HG03571 (cell line): ENCODE results near the gene CLMN.
"Not testable (repeated sequence)": the region's sequence is repeated elsewhere in the genome, so short reads cannot be mapped to it uniquely, and the experiment has no call there.

Experiments
- ATAC-seq: cut with Tn5 transposase; IDR thresholded peaks from one replicate; pipeline ENCODE4 v1.9.1; 2021; ENCODE audit not compliant: unreplicated experiment

Gene CLMN

GRCh38 chr14:95289323-95290010, 30.2 kb downstream of the CLMN start:
- no peak for ATAC-seq

- no peak for ATAC-seq
These were observed 30.9 kb downstream of the CLMN start for GRCh38 chr14:95288672-95289322.

DNA sequence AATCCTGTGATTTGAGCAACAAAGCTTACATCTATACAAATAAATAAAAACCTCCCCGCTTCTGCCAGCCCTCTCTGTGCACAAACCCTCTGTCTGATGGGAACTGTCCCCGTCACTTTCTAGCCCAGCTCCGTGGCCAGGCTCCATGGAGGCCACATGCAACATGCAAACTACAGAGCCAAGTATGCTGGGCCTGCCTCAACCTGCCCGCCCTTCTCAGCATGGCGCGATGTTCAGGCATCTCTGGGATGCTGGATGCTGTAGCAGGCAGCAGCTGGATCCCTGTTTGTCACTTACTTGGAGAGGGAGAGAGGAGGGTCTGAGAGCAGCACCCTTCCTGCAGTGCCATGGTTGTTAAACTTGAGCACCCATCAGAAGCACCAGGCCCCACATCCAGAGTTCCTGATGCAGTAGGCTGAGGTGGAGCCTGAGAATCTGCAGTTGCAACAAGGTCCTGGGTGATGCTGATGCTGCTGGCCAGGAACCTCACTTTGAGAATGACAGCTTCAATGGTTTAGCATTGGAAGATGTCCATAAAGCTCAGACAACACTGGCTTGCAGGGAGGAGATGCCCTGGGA, 32.4 kb downstream of the CLMN start:
- no peak for ATAC-seq

DNA sequence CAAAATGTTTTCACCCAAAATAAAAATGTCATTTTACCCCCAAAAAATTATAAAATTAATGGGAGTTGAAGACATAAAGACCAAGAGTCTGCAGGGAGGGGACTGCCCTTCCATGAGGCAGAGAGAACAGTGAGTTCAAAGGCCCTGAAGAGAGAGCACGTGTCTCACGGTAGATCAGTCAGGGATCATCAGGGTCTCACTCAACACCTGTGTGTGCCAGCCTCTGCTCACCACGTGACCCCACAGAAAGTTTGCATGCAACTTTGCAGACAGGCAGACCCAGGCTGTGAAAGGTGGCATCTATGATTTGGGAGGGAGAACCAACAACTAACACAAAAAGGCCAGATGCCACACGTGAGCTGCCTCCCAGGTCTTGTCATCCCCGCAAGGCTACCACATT, 33.1 kb downstream of the CLMN start:
- no peak for ATAC-seq

- ATAC-seq, result no peak
These were observed 34.1 kb downstream of the CLMN start for GRCh38 chr14:95285566-95285965.

DNA sequence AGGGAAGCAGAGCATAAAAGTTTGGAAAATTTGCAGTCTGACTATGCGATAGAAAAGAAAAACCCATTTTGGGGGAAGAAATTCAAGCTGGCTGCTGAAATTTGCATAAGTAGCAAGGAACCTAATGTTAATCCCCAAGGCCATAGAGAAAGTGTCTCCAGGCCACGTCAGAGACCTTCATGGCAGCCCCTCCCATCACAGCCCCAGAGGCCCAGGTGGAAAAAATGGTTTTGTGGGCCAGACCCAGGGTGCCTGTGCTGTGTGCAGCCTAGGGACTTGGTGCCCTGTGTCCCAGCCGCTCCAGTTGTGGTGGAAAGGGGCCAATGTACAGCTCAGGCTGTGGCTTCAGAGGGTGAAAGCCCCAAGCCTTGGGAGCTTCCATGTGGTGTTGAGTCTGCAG, 35.9 kb downstream of the CLMN start:
- not testable (repeated sequence) for ATAC-seq

GRCh38 chr14:95282986-95283380, 36.7 kb downstream of the CLMN start:
- not testable (repeated sequence) for ATAC-seq

GRCh38 chr14:95282354-95282985, 37.2 kb downstream of the CLMN start:
- no peak for ATAC-seq

DNA sequence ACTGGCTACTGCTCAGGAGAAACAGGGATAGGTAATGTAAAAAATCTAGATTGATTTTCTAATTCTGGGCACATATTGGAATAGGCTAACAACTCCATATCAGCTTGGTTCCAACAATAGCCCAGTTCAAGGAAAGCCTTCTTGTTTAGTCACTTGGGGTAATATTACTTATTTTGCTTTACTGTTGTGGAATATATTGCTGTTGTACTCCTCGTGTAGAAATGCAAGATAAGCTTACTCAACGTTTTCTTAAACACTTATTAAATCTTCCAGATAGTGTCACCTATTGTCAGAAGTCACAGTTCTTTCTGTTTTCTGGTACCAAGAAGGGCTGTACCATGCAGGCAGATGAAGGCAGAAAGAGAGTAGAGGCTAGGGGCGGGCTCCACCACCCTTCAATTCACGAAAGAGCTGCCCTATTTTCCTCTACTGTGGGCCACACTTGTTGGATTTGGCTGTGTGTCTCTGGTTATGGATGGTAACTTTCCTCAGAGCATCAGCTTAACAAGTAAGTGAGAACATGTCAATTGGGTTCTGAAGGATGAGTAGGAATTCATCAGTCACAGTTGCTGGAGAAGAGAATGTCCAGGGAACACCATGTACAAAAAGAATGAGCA, 38.0 kb downstream of the CLMN start:
- ATAC-seq, result no peak

- ATAC-seq, result no peak
These were observed 44.2 kb downstream of the CLMN start for GRCh38 chr14:95275494-95275893.

- no peak for ATAC-seq
These were observed 44.8 kb downstream of the CLMN start for GRCh38 chr14:95274874-95275273.

- no peak for ATAC-seq
These were observed 45.4 kb downstream of the CLMN start for GRCh38 chr14:95274279-95274678.

DNA sequence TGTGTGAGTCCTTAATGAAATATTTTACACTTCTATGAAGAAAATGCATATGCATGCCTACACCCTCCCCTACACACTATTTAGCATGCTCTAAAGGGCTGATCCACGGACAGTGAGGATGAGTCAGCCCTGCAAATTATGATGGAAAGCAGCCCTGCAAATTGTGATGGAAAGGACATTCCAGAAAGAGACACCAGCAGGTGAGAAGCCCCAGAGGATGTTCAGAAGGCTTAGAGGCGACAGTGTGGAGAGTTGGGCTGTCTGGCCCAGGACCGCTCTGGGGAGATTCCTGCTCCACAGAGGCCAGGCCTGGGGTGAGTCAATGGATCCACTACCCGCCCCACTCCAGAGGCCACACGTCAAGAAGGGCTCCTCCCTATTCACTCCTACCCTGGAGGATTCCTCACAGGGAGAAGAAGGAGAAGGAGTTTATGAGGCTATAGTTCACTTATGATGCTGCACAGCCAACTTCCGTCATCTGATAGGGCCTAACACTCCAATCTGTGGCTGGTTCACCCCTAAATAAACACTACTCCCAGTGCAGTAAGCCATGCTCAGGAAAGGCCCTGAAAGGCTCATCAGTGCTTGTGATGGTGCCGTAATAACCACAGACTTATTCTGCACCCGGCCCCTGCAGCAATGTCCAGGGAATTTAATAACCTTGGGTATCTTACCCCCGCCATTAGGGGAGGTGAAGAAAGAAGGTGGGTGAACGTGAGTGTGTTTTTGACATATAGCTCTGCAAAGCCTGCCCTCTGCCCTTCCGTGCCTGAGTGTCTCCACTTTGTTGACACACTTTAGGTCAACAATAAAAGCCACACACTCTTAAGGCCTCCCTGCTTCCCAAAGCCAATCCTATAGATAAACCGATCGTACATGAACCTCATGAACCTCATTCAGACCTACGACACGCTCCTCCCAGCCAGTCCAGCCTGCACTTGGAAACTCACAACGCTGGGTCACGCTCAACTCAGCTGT, 46.4 kb downstream of the CLMN start:
- no peak for ATAC-seq

DNA sequence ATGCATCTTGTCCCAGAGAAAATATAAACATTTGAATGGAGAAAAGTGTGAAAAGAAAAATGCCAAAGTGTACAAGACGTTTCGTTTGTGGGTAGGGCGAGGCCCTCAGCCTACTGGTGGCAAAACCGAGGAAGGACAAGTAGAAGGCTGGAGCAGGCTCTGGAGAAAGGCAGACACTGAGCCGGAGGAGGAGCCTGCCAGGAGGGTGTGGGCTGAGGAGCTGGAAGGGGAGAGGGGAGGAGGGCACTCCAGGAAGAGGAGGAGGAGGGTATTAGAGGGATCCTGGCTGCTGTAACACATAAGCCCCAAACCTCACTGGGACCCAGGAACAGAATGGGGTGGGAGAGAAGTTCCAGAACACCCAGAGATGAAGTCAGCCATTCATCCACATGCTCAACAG, 47.7 kb downstream of the CLMN start:
- ATAC-seq, result no peak

DNA sequence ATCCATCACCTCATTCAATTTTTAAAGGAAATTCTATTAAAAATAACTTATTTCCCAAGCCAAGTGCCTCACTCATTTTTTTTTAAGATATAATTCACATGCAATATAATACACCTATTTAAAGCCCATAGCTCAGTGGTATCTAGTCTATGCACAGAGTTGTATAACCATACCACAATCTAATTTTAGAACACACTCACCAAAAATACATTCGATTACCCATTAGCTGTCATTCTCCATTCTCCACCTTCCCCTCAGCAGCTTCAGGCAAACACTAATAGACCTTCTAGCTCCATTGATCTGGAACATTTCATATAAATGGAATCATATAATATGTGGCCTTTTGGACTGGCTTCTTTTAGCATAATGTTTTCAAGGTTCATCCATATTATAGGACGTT, 49.5 kb downstream of the CLMN start:
- ATAC-seq, result no peak

GRCh38 chr14:95269493-95269892, 50.2 kb downstream of the CLMN start:
- no peak for ATAC-seq

DNA sequence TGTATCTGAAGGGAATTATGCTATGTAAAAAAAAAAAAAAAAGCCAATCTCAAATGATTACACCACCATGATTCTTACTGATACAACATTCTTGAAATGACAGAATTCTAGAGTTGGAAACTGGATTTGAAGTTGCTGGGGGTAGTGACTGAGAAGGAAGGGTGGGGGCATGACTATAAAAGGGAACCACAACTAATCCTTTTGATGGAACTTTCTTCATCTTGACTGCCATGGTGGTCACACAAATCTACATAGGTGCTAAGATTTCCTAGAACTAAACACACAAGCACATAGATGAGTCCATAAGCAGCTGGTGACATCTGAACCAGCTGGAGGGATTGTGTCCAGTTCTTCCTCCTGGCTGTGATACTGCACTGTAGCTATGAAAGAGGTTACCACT, 51.4 kb downstream of the CLMN start:
- no peak for ATAC-seq

- no peak for ATAC-seq
These were observed 52.4 kb downstream of the CLMN start for GRCh38 chr14:95267306-95267705.

DNA sequence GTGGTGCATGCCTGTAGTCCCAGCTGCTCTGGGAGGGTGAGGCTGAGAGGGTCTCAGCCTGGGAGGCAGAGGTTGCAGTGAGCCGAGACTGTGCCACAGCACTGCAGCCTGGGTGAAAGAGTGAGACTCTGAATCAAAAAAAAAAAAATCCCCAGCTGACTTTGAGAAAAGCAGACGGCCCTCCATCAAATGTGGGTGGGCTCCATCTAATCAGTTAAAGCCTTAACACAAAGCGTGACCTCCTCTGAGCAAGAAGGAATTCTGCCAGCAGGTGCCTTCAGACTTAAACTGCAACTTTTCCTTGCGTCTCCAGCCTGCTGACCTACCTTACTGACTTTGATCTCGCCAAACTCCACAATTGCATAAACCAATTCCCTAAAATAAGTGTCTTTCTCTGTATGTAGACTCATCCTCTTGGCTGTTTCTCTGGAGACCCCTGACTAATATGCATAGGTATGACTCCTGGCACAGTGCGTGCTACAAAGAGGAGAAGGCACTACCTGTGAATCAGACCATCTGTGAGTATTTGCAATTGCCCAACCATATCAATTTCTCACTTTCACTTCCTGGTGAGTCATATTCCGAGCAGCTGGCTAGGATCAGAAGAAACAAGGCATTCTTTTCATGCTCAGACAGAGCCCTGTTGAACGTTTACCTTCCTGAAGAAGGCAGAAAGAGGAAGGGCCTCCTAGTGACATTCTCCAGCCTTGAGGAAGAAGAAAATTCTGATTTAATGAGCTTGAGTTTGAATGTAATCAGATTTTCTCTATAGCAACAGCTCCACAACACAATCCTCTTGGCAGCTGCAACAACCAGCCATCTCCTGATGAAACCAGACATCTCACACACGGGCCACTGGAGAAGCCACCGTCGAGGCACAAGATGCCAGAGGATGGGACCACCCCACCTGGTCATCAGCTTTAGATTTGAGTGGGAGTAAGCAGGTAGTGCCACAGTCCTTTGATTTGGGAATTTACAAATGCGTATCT, 54.3 kb downstream of the CLMN start:
- peak; percentile 96 for ATAC-seq
